GM18951 (cell line): ENCODE data around the gene GH1.

Source experiments
- POLR2A ChIP-seq: IDR thresholded peaks from 4 replicates; pipeline ENCODE4 v1.6.1; 2011; ENCODE audit warnings: mild to moderate bottlenecking; ENCODE audit not compliant: insufficient read length, insufficient read depth; ENCODE audit errors: extremely low read depth
- in situ Hi-C: fragments of 300-500 bp; cut with MboI; formaldehyde crosslinking; loops from one replicate; pipeline ENCODE4 v1.12.0; 2022; ENCODE audit warnings: low sequenced_read_pairs, mixed read lengths, inconsistent platforms; ENCODE audit not compliant: unreplicated experiment

GH1 gene

GRCh38 chr17:63940584-63940983 lies 21.9 kb upstream of the GH1 start:
- TF ChIP-seq POLR2A = no peak
- in situ Hi-C loops = no loop called here

GRCh38 chr17:63939884-63940283 lies 21.2 kb upstream of the GH1 start:
- in situ Hi-C loops = no loop called here
- TF ChIP-seq POLR2A = no peak

- no peak for TF ChIP-seq POLR2A
- in situ Hi-C loops = no loop called here
These were observed 20.8 kb upstream of the GH1 start for GRCh38 chr17:63939401-63939800.

GRCh38 chr17:63937920-63938319 lies 19.3 kb upstream of the GH1 start:
- in situ Hi-C loops = no loop called here
- no peak for TF ChIP-seq POLR2A

- TF ChIP-seq POLR2A = no peak
- in situ Hi-C loops = no loop called here
These were observed 18.7 kb upstream of the GH1 start for GRCh38 chr17:63937319-63937718.

- in situ Hi-C loops = no loop called here
- no peak for TF ChIP-seq POLR2A
These were observed 15.8 kb upstream of the GH1 start for GRCh38 chr17:63934183-63935112.

GRCh38 chr17:63933598-63933997 lies 15.0 kb upstream of the GH1 start:
- no peak for TF ChIP-seq POLR2A
- in situ Hi-C loops = no loop called here

GRCh38 chr17:63932721-63933120 lies 14.1 kb upstream of the GH1 start:
- in situ Hi-C loops = no loop called here

GRCh38 chr17:63931981-63932561 lies 13.4 kb upstream of the GH1 start, which contains the start of gene CD79B:
Gene CD79B, minus strand, starts transcription at chr17:63932331. Its CDS starts 70 bp downstream, at chr17:63932261.
- in situ Hi-C loops = no loop called here
- TF ChIP-seq POLR2A = peak; percentile 97

More at GRCh38 chr17:63932721-63933120, 14.1 kb upstream of the GH1 start:
- TF ChIP-seq POLR2A = no peak

GRCh38 chr17:63930951-63931575 lies 12.4 kb upstream of the GH1 start:
- peak; percentile 46 for TF ChIP-seq POLR2A
- in situ Hi-C loops = no loop called here

- no peak for TF ChIP-seq POLR2A
- in situ Hi-C loops = no loop called here
These were observed 11.5 kb upstream of the GH1 start for GRCh38 chr17:63929860-63930766.

- in situ Hi-C loops = no loop called here
- no peak for TF ChIP-seq POLR2A
These were observed 10.5 kb upstream of the GH1 start for GRCh38 chr17:63928966-63929695.

- no peak for TF ChIP-seq POLR2A
- in situ Hi-C loops = no loop called here
These were observed 9.6 kb upstream of the GH1 start for GRCh38 chr17:63928172-63928666.
